SJCRH30 (cell line): Measurements from ENCODE around the gene PSMA4. TPM values are rescaled to one million over a fixed set of nuclear protein-coding genes. Genes with fewer than 3 reads are reported as not detected.
"Not testable (repeated sequence)": the region's sequence is repeated elsewhere in the genome, so short reads cannot be mapped to it uniquely, and the experiment has no call there.

Experiments
- DNase-seq, 2 experiments: peaks; one replicate each; pipeline ENCODE4 v3.0.0-alpha.2; 2015 to 2020
- H3K27ac ChIP-seq: fragments of 250-450 bp; sonication (Bioruptor Pico); 2 replicates; pipeline ENCODE4 v1.5.1; 2020; ENCODE audit warnings: mild to moderate bottlenecking, moderate library complexity
- H3K27me3 ChIP-seq: fragments of 250-450 bp; sonication (Bioruptor Pico); 2 replicates; pipeline ENCODE4 v1.5.1; 2020; ENCODE audit warnings: mild to moderate bottlenecking, moderate library complexity
- H3K36me3 ChIP-seq: fragments of 250-450 bp; sonication (Bioruptor Pico); 2 replicates; pipeline ENCODE4 v1.5.1; 2020; ENCODE audit warnings: mild to moderate bottlenecking, moderate library complexity
- H3K4me1 ChIP-seq: fragments of 250-450 bp; sonication (Bioruptor Pico); 2 replicates; pipeline ENCODE4 v1.5.1; 2020; ENCODE audit warnings: mild to moderate bottlenecking, moderate library complexity
- H3K4me3 ChIP-seq: fragments of 250-450 bp; sonication (Bioruptor Pico); 2 replicates; pipeline ENCODE4 v1.5.1; 2020; ENCODE audit warnings: mild to moderate bottlenecking, moderate library complexity
- H3K9me3 ChIP-seq: fragments of 250-450 bp; sonication (Bioruptor Pico); replicated peaks from 2 replicates; pipeline ENCODE4 v1.5.1; 2020; ENCODE audit warnings: mild to moderate bottlenecking, moderate library complexity
- total RNA-seq: library from RNA; depleted of rRNA; stranded (reverse); fragments of >200 nt; shearing (Covaris generic); gene quantifications from 2 replicates; pipeline ENCODE4 v1.2.3, GENCODE V29; 2014

PSMA4 gene
- total RNA-seq, 1 experiment from 2014 or later = 392 TPM

- Histone ChIP-seq H3K36me3 (peaks cover 10% of the 10 kb centered on the region), H3K4me1 (no peaks in the 10 kb centered on the region; the same call in 1 of the 2 replicates), H3K4me3 (no peak overlapping the region), H3K27me3 (no peaks in the 10 kb centered on the region), H3K9me3 (no peaks in the 10 kb centered on the region), H3K27ac (no peak overlapping the region)
- DNase-seq = no peak
Measured at GRCh38 chr15:78538358-78538757, 1.9 kb upstream of the PSMA4 start.

- H3K4me1 ChIP-seq, DNase-seq, H3K27me3 ChIP-seq, H3K9me3 ChIP-seq: not testable (repeated sequence)
- Histone ChIP-seq H3K36me3 (peaks cover 18% of the 10 kb centered on the region), H3K4me3 (peak overlapping the region; percentile 97), H3K27ac (peak overlapping the region; percentile 87)
Measured at GRCh38 chr15:78539464-78540140, 642 bp upstream of the PSMA4 start.

- Histone ChIP-seq H3K4me3 (peak overlapping the region; percentile 97), H3K36me3 (peaks cover 33% of the 10 kb centered on the region), H3K27ac (peak overlapping the region; percentile 87), H3K27me3 (no peaks in the 10 kb centered on the region), H3K4me1 (no peaks in the 10 kb centered on the region; the same call in 1 of the 2 replicates), H3K9me3 (no peaks in the 10 kb centered on the region)
- DNase-seq = peak in 1 of 2 experiments; percentile 14
Measured at GRCh38 chr15:78540871-78541743, 863 bp downstream of the PSMA4 start.

- Histone ChIP-seq H3K4me3 (peak overlapping the region; percentile 97), H3K4me1 (no peaks in the 10 kb centered on the region; the same call in 1 of the 2 replicates), H3K36me3 (peaks cover 38% of the 10 kb centered on the region), H3K9me3 (no peaks in the 10 kb centered on the region), H3K27me3 (no peaks in the 10 kb centered on the region), H3K27ac (no peak overlapping the region)
- no peak for DNase-seq
Measured at GRCh38 chr15:78541744-78542034, 1.4 kb downstream of the PSMA4 start.

- Histone ChIP-seq H3K27ac (no peak overlapping the region), H3K36me3 (peaks cover 47% of the 10 kb centered on the region), H3K27me3 (no peaks in the 10 kb centered on the region), H3K4me1 (no peaks in the 10 kb centered on the region; the same call in 1 of the 2 replicates), H3K4me3 (no peak overlapping the region), H3K9me3 (no peaks in the 10 kb centered on the region)
- no peak for DNase-seq
Measured at GRCh38 chr15:78542647-78543046, 2.4 kb downstream of the PSMA4 start.

- H3K4me3 ChIP-seq = no peak overlapping the region
- no peaks in the 10 kb centered on the region for H3K9me3 ChIP-seq
- no peaks in the 10 kb centered on the region for H3K4me1 ChIP-seq
- no peaks in the 10 kb centered on the region for H3K27me3 ChIP-seq
- no peak for DNase-seq
- no peak overlapping the region for H3K27ac ChIP-seq
- H3K36me3 ChIP-seq = peaks cover 51% of the 10 kb centered on the region
Measured at GRCh38 chr15:78550194-78550593, 9.9 kb downstream of the PSMA4 start.

GRCh38 chr15:78550815-78551214 is 10.6 kb downstream of the PSMA4 start:
- Histone ChIP-seq H3K4me1 (no peaks in the 10 kb centered on the region), H3K27me3 (no peaks in the 10 kb centered on the region), H3K9me3 (no peaks in the 10 kb centered on the region), H3K27ac (no peak overlapping the region), H3K4me3 (no peak overlapping the region), H3K36me3 (peaks cover 45% of the 10 kb centered on the region)
- DNase-seq = no peak

- Histone ChIP-seq H3K27me3 (no peaks in the 10 kb centered on the region), H3K27ac (no peak overlapping the region), H3K36me3 (peaks cover 35% of the 10 kb centered on the region), H3K9me3 (no peaks in the 10 kb centered on the region), H3K4me1 (no peaks in the 10 kb centered on the region), H3K4me3 (no peak overlapping the region)
- DNase-seq = no peak
Measured at GRCh38 chr15:78551902-78552301, 11.7 kb downstream of the PSMA4 start.

- Histone ChIP-seq H3K27me3 (no peaks in the 10 kb centered on the region), H3K27ac (no peak overlapping the region), H3K9me3 (no peaks in the 10 kb centered on the region), H3K36me3 (peaks cover 28% of the 10 kb centered on the region), H3K4me1 (no peaks in the 10 kb centered on the region), H3K4me3 (no peak overlapping the region)
- DNase-seq = no peak
Measured at GRCh38 chr15:78552597-78552996, 12.4 kb downstream of the PSMA4 start.

GRCh38 chr15:78560201-78560600 is 20.0 kb downstream of the PSMA4 start:
- not testable (repeated sequence) for H3K9me3 ChIP-seq, H3K4me3 ChIP-seq, H3K27me3 ChIP-seq, DNase-seq, H3K4me1 ChIP-seq, H3K36me3 ChIP-seq, H3K27ac ChIP-seq

- no peak overlapping the region for H3K4me3 ChIP-seq
- no peaks in the 10 kb centered on the region for H3K4me1 ChIP-seq
- H3K9me3 ChIP-seq = no peaks in the 10 kb centered on the region
- H3K27ac ChIP-seq = no peak overlapping the region
- H3K36me3 ChIP-seq = no peaks in the 10 kb centered on the region
- 0 out of 2 replicates have a peak, but pooled peaks cover 3% of the 10 kb centered on the region for H3K27me3 ChIP-seq
- DNase-seq = no peak
Measured at GRCh38 chr15:78561490-78561889, 21.2 kb downstream of the PSMA4 start.

- no peak for DNase-seq
- no peak overlapping the region for H3K27ac ChIP-seq
- H3K4me3 ChIP-seq = no peak overlapping the region
- no peaks in the 10 kb centered on the region for H3K9me3 ChIP-seq
- 0 out of 2 replicates have a peak, but pooled peaks cover 3% of the 10 kb centered on the region for H3K27me3 ChIP-seq
- H3K36me3 ChIP-seq = no peaks in the 10 kb centered on the region
- no peaks in the 10 kb centered on the region for H3K4me1 ChIP-seq
Measured at GRCh38 chr15:78563092-78563491, 22.8 kb downstream of the PSMA4 start.

- no peaks in the 10 kb centered on the region for H3K9me3 ChIP-seq
Measured at GRCh38 chr15:78564743-78565096, 24.5 kb downstream of the PSMA4 start.

GRCh38 chr15:78565097-78565950 is 25.1 kb downstream of the PSMA4 start, which contains the start of gene CHRNA5:
Gene CHRNA5, plus strand, starts transcription at chr15:78565520. Its CDS starts 200 bp downstream, at chr15:78565720.
- Histone ChIP-seq H3K36me3 (no peaks in the 10 kb centered on the region), H3K27me3 (0 out of 2 replicates have a peak, but pooled peaks cover 3% of the 10 kb centered on the region), H3K9me3 (no peaks in the 10 kb centered on the region), H3K27ac (peak within 1 kb of the TSS; percentile 39; the same call in 1 of the 2 replicates), H3K4me1 (no peaks in the 10 kb centered on the region), H3K4me3 (peak within 1 kb of the TSS; percentile 77)
- peak; percentile 98 for DNase-seq

More at GRCh38 chr15:78564743-78565096, 24.5 kb downstream of the PSMA4 start:
- H3K27ac ChIP-seq = no peak overlapping the region
- no peaks in the 10 kb centered on the region for H3K4me1 ChIP-seq
- H3K4me3 ChIP-seq = no peak overlapping the region
- H3K27me3 ChIP-seq = 0 out of 2 replicates have a peak, but pooled peaks cover 3% of the 10 kb centered on the region
- no peak for DNase-seq
- H3K36me3 ChIP-seq = no peaks in the 10 kb centered on the region
